HG02642 (cell line): ENCODE results near the gene CABP2.
"Not testable (repeated sequence)": the region's sequence is repeated elsewhere in the genome, so short reads cannot be mapped to it uniquely, and the experiment has no call there.

Source experiments
- ATAC-seq: cut with Tn5 transposase; IDR thresholded peaks from one replicate; pipeline ENCODE4 v1.9.1; 2021; ENCODE audit warnings: mild to moderate bottlenecking; ENCODE audit not compliant: unreplicated experiment, poor library complexity

Gene CABP2

DNA sequence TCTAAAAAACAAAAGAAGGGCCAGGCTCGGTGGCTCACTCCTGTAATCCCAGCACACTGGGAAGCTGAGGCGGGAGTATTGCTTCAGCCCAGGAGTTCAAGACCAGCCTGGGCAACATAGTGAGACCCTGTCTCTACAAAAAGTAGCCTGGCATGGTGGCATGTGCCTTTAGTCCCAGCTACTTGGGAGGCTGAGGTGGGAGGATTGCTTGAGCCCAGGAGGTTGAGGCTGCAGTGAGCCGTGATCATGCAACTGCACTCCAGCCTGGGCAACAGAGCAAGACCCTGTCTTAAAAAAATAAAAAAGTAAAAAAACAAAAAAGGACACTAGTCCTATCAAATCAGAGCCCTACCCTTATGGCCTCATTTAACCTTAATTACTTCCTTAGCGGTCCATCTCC, 11.7 kb downstream of the CABP2 start:
- not testable (repeated sequence) for ATAC-seq

DNA sequence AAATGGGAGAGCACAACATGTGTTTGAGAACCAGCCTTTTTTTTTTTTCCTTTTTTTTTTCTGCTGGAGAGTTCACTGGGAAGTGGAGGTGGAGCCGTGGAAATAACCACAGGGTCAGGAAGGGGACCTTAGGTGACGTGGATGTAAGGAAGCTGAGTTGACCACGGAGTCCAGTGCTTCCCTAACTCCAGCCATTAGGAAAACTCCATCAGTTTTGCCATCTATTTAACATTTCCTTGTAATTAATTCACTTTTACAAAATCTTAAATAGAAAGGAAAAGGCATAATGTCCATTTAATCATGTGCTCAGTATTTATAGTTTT, 13.3 kb downstream of the CABP2 start:
- ATAC-seq = no peak

DNA sequence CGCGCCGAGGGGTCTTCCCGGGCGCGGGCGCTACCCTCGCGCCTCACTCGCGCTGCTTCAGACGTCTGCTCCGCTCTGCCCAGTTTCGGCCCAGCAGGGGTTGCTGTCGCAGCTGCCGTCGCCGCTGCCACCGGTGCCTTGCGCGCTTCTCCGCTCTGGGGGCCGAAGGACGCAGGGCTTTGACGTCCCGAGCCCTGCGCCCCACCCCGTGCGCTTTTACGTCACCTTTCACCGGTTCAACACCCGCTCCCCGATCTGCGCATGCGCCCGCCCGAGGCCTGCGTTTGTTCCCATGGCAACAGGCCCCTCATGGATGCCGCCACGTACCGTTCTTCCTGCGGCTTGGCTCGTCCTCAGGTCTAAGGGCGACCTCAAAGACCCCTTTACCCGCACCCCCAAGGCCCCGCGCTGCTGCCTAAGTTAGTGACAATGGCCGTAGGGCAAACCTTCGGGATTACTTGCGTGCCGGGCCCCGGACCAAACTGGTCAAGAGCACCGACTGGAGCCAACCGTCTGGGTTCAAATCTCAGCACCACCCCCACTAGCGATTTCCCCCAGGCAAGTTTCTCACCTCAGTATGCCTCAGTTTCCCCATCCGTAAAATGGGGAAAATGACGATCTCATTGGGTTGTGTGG, 14.6 kb downstream of the CABP2 start:
- peak; percentile 49 for ATAC-seq

DNA sequence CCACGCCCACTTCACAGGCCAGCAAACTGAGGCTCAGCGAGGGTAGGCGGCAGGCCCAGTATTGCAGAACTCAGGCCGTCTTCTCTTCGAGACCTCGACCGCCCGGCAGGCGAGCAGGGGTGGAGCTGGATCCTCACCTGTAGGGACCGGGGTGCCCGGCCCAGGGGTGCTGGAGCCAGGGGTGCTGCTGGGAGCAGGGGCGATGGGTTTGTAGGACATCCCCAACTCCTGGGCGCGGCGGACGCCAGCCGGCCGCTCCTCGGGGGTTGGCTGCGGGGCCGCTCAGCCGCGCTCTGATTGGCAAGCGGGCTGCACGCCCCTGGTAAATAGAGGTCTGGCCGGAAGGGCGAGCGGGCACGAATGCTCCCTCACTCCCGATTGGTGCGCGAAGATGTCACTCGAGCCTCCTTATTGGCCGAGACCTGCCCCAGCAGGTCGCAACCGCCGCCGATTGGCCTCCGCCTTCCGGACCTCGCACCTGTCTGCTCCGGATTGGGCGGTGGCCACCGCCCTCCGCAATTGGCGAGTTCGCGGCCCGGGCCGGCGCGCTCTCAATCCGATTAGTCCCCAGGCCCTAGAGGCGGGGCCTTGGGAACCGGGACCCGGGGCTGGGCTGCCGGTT, 15.3 kb downstream of the CABP2 start, which contains the start of gene CDK2AP2:
CDK2AP2 (minus strand) TSS at position 299 of the 622 bp plus-strand sequence; CDS start at position 219, 80 bp downstream.
- peak; percentile 75 for ATAC-seq

DNA sequence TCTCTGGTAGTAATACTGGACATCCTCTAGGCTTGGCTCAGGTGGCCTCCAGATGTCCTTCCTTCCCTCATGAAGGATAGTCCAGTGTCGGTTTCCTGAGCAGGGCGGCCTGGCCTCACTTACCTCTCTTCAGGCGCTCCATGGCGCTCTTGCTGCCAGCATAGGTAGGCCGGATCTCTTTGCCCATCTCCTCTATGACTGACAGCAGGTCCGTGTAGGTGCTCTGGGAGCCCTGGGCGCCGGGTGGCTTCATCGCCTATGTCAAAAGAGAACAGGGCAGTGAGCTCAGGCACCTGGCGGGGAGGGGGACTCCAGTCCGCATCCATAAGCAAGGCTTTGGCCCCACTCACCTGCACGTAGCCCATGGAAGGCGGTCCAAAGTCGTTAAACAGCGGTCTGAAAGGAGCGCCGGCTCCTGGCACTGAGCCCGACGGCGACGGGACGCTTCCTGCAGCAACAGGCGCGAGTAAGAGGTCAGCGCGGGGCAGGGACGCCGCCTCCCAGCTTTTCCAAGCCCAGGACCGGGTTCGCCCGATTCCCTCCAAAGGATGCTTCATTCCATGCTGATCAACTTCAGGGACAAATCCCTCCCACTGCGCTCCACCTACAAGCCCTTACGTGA, 15.9 kb downstream of the CABP2 start:
- no peak for ATAC-seq

DNA sequence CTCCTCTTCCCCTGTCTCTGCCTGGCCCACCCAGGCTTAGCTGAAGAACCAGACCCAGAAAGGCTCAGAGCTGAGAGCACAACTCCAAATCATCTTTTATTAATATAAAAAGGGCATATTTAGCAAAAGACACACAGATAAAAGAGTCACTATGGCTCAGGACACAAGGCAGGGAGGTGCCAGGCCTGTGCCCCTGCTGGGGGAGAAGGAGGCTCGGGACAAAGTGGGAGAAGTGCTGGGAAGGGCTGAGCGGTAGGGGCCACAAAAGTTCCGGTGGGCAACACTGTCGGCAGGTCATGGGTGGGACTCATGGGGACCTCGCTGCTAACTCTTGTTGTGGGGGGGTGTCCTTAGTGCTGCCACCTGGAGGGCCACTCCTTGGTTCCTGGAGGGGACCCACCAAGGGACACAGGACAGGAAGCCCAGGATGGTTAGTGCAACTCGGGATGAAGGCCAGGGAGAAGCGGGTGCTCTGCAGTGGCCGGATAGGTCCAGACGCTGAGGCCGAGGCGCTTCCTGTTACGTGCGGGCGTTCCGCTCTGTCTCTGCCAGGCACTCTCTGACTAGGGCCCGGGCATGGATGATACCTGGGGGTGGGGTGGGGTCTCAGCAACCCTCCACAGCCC, 16.7 kb downstream of the CABP2 start:
- no peak for ATAC-seq

DNA sequence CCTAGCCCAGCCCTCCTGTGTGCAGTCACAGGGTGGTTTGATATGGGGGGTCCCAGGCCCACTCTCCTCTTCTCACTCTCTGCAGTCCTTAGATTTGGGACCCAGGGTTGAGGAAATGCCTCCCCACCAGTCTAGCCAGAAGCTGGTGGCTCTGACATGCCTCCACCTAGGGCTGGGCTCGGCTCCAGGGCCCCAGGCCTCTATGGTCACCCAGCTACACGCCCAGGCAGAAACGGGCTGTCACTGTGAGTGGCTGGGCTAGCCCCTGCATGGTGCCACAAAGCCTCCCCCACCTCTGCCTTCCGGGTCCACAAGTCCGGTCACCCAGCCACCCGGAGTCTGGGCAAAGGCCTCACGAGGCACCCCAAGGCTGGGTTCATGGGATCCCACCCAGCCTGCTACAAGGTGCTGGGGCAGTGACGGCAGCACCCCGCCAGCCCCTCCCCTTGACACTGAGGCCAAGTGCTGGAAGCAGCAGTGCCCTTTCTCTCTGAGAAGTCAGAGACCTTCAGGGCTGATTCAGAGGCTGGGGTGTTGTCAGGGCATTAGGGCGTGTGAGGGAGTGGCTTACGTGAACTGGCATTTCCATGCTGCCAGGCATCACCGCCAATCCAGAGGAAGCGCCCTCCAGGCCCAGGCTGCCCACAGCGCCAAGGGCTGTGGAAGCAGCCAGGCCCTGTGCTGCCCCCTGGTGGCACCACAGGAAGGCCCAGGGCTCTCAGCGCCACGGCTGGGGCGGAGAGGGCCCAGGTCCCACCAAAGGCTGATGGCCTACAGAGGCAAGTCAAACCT, 17.4 kb downstream of the CABP2 start:
- ATAC-seq = peak; percentile 30

DNA sequence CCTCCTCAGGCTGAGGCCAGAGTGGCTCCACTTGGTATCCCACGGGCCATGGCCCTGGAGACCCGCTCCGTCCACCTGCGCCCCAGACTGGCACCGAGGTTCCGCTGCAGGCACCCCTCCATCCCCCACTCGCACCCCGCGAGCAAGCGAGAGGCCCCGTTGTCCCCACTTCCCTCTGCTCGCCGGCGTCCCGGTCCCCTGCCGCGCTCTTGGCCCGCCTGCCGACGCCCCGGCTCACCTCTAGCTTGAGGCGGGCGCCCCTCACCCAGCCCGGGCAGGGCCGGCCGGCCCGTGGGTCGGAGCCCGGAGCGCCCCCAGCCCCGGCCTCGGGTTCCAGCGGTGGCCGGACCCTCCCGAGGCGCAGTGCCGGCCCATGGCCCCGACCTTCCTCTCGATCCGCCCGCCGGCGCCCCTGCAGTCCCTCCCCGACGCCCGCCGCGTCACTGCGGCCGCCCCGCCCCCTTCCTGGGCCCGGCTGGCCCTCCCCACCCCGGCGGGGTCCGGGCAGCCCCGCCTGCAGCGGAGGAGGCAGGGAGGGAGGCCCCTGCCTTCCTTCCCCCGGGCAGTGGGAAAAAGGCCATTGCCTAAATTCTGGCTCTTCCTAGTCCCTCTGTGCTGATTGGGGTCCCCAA, 18.2 kb downstream of the CABP2 start, which contains the start of gene PITPNM1:
PITPNM1 (minus strand) TSS at position 414 of the 632 bp plus-strand sequence. CDS start 1,183 bp downstream, outside the sequence.
- peak; percentile 16 for ATAC-seq

DNA sequence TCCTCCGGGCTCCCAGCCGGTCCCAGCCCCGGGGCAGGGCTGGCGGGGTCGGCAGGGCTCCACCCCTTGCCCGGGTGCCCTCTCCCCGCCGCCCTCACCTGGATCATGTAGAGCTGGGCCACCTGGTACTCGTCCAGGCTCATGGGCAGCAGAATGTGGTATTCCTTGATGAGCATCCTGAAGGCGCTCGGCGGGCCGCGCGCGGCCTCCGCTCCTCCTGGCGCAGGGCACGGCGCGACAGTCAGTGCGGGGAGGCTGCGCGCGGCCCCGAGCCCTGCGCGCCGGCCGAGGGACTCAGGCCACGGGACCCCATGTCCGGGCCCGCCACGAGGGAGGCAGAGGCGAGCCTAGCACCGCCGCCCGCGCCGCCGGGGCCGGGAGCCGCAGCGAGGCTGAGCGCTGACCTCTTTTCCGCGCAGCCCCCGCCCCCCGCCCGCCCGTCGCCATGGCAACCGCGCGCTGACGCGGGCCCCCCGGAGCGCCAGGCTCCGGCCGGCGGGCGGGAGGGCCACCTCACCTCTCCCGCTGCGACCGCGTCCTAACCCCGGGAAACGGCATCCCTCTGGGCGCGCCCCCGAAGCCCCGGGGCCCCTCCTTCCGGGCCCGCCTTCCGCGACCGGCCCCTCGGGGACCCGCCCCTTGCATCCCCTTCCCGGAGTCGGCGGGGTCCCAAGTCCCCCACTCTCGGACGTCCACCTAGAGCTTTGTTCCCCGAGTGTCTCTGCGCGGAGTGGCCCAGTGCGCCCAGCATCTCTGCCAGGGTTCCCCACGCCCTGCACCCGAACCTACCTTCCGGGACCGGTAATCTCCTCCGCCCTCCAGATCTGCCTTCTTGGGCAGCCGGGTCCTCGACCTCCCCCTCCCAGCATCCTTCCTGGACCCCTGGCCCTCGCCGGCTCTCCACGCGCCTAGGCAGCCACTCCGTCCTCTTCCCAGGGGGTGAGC, 19.0 kb downstream of the CABP2 start:
- ATAC-seq = no peak

DNA sequence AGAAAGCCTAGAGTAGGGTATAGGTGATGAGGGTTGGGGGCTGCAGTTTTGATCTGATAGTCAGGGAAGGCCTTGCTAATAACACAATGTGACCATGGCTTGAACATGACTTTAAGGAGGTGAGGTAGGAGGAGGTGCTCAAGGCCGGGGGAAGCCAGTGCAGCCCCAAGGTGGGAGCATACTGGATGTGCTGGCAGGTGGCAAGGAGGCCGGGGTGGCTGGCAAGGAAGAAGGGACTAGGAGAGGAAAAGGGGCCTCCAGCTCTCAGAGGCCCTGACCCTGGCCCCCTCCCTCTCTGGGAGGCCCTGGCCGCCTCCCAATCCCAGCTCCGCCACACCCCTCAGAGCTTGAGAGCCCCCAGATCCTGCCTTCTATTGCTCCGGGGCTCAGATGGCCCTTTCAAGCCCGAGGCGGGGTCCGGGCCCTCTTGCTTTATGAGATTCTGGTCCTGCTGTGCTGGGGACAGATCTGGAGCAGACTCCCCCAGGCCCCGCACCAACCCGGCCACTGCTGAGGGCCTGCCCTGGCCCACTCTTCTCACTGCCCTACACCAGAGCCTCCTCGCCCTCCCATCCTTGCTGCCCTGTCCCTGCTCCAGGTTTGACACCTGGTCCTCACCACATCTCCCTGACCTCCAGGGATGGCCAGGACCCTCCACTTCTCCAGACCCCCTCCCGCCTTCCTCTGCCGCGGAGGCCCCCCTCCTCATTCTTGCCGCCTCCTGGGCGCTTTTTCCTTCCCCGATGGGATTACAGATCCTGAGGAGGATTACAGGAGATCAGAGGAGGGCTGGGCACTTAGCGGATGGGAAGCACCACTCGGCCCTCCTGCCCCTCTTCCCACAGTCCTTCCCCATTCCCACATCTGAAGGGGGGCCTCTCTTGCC, 19.9 kb downstream of the CABP2 start:
- ATAC-seq = no peak

DNA sequence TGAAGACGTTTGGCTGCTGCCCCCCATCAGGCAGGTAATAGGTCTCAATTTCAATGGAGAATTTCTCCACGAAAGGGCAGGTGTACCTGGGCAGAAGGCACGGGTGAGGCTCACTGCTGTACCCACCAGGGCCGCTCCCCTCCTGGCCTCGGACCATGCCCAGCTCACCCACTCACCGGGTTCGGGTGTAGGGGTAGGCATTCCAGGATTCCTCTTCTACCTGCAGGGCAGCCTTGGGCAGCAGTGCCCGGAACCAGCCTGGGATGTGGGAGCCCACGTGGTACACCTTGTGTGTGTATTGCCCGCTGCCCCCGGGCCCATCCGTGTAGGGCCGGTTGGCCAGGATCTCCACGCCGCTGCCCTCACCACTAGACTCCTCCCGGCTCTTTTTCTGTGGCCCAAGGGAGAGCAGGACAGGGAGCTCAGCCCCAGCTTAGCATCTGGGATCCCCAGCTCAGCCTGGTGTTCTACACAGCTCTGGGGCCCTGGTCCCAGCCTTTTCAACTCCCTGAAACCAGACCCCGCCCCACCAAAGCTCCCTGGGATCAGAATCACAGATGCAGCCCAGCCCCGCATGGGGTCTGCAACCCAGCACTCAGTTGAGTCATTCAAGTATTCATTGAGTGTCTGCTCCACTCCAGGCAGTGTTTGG, 20.8 kb downstream of the CABP2 start:
- ATAC-seq = no peak

DNA sequence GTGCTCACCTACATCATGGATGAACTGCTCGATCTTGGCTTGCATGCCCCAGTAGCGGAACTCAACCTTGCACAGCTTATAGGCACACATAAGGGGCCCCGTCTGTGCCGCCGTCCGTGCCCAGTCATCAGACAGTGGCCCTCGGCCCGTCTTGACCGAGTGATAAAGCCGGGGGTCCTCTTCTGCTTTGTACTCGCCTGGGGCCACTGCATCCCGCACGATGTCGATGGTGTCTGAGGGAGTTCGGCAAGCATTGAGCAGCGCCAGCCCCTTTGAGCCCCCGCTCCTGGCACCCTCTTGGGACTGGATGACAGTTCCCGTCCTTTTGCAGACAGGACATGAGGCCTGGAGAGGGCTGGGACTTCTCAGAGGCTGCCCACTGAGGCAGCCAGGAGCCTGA, 21.4 kb downstream of the CABP2 start:
- ATAC-seq = no peak

DNA sequence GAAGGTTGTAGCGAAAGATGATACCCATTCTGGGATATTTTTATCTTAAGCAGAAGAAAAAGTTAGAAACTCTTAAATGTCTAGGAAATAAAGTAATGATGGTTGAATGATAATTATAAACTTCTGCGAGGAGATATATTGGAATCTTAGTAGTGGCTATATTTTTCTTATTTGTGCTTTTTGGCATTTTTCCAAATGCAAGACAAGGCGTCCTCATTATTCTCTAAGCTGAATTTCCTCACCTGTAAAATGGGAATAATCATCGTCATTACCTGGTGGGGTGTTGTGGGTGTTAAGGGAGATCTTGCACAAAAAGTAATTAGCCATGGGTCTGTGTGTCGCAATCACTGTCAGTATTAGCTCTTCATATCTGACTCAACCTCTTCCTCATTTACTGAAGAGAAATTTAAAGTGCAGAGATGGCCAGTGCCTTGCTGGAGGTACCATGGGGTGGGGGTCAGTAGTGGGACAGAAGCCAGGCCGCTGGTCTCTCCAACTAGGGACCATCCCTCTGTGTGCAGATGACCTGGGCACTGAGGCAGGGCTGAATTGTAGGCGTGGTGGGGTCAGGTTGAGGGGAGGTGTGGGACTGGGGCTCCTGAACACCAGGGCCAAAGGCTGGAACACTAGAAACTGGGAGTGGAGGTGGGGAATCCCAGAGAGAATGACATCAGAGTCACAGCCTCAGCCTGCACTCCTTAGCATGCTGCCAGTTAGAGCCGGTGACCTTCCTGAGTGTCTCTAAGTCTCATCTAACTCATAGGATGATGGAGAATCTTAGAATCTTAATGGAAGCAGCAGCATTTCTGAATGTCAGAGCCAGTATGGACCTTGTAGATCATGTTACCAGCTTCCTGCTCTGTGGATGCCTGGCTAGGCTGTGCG, 22.2 kb downstream of the CABP2 start:
- ATAC-seq = no peak

DNA sequence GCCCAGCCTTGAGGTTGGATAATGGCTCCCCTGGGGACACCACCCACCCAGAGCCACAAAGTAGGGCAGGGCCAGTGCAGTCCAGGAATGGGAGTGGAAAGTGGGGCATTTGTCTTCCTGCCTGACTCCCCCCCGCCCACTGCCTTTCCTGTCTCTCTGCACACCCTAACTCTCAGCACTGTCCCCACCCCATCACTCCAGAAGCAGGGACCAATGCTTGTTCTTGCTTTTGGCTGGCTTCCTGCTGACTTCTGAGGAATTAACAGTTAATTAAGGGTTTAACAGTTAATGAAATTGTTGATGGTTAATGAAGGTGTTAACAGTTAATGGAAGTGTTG, 22.8 kb downstream of the CABP2 start:
- ATAC-seq = no peak

DNA sequence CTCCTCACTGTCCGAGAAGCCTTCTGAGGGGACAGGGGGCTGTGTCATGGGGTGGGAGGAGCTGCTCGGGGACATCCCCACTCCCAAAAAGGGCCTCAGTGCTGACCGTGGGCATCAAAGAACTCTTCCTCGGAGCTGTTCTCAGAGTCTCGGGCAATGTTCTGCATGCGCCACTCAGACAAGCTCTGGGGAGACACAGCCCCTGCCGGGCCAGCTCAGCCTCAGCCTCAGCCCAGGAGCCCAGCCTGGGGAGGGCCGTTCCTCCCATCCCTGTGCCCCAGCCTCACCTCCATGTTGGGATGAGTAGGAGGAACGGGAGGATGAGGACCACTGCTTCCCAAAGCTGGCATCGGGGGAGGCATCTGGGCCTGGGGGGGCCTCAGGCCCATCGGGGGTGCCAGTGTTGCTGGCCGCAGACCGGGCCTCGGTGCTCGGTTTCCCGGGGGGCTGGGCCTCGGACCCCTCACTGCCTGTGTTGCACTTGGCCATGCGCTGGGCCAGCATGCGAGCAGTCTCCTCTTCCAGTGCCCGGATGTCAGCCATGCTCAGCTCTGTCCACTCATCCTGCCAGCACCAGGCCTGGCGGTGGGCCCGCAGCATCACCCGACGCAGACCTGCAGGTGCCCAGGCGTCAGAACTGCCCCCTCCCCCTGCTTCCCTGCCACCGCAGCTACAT, 23.3 kb downstream of the CABP2 start:
- no peak for ATAC-seq

DNA sequence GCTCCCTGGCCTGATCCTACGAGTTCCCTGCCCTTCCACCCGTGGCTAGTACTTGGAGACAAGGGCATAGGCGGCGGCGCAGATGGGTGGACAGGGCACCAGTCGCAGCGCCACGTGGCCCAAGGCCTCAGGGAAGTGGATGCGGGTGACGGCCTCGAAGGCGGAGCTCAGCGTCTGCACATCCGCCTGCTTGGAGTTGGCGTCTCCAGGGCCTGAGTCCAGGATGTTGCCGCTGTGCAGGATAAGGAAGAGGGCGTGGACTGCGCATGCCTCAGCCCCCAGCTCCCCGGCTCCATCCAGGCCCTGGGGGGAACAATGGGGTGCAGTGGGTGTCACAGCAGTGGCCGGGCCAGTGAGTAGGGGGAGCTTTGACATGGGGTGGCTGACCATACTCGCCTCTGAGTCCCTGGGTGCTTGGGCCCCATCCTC, 24.7 kb downstream of the CABP2 start:
- no peak for ATAC-seq
